Stimulated activated CD8-positive, alpha-beta memory T cell treated with anti-CD3 and anti-CD28 coated beads, Interleukin-4, amount 100 ng/mL, for 24 hours (primary cell): Measurements from ENCODE around the gene NTSR1.

Source experiments
- DNase-seq: peaks from one replicate; pipeline ENCODE4 v3.0.0-alpha.2; 2020; ENCODE audit warnings: low read depth

Gene NTSR1

DNA sequence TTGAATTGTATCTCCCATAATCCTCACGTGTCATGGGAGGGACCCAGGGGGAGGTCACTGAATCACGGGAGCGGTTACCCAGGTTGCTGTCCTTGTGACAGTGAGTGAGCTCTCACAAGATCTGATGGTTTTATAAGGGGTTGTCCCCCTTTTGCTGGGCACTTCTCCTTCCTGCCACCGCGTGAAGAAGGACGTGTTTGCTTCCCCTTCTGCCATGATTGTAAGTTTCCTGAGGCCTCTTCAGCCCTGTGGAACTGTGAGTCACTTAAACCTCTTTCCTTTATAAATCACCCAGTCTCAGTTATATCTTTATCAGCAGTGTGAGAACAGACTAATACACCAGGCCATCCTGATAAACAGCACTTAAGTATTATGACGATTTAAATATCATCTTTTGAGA, 78.7 kb downstream of the NTSR1 start:
- no peak for DNase-seq

- no peak for DNase-seq
These were observed 79.2 kb downstream of the NTSR1 start for GRCh38 chr20:62787866-62788265.

GRCh38 chr20:62788607-62789006, 80.0 kb downstream of the NTSR1 start:
- DNase-seq, result no peak

GRCh38 chr20:62790075-62790474, 81.4 kb downstream of the NTSR1 start:
- DNase-seq, result no peak

DNA sequence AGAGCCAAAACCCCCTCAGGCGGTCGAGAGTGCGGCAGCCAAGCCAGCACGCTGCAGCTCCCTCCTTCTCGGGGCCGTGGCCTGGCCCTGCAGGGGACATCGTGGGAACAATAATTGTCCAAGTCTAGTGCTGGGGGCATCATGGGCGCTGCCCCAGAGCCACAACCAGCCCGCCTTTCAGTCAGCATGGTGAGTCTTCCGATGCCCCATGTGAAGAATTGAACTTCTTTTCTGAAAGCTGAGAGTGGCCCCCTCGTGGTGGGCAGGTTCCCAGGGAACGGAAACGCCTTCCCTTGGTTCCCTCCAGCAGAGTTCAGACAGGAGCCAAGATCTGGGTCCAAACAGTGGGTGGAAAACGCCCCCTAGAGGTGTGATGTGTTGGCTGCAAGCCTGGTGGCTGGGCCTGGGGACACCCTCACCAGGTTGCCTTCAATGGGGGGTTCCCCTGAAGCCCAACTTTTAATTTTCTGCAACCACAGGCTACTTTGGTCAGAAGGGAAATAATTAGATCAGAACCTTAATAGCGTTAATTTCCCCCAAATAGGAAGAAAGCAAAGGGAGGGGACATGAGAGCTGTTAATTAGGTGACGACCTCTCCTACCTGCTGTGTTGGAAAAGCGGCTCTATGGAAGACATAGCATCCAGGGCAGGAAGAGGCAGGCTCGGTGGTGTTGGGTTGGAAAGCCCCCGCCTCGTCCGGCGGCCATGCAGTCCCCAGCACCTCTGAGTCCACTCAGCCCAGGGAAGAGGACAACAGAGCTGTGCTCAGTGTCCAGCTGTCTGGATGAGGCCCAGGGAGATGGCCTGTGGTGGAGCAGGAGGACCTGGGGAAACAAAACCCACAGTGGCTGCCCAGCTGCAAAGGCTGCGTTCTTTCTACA, 82.9 kb downstream of the NTSR1 start:
- peak; percentile 53 for DNase-seq

GRCh38 chr20:62792182-62792939, 83.7 kb downstream of the NTSR1 start:
- no peak for DNase-seq

DNA sequence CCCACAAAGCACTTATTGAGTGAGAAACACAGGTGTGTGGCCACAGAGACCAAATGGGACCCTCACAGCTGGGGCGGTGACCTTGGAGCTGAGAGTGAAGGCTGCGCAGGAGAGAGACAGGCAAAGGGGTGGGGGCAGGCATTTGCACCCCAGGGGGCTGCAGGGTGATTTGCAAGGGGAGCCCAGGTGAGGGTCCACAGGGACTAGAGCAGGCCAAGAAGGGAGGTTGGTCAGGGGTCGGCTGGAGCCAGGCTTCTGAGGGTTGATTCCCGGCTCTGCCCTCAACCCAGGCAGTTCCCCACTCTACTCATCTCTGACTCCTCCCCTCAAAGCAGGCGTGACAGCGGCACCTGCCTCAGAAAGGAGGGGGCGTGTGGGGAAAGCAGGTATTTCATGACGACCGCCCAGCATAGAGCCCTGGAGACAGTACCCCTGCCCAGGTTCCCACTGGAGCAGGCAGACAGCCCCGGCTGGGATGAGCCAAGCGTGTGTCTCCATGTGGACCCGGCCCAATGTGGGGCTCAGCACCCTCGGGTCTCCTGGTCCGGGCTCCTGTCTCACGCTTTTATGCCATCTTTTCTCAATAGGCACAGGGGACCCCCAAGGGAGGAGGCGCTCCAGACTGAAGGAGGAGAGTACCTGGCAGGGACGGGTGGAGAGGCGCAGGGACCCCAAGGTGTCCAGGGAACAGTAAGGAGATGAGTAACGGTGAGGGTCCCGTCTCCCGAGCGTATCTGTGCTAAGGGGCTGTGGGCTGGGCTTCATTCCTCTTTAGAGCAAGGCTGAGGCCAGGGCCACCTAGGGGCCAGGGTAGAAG, 84.5 kb downstream of the NTSR1 start:
- no peak for DNase-seq

GRCh38 chr20:62793757-62794006, 85.0 kb downstream of the NTSR1 start:
- DNase-seq, result no peak

DNA sequence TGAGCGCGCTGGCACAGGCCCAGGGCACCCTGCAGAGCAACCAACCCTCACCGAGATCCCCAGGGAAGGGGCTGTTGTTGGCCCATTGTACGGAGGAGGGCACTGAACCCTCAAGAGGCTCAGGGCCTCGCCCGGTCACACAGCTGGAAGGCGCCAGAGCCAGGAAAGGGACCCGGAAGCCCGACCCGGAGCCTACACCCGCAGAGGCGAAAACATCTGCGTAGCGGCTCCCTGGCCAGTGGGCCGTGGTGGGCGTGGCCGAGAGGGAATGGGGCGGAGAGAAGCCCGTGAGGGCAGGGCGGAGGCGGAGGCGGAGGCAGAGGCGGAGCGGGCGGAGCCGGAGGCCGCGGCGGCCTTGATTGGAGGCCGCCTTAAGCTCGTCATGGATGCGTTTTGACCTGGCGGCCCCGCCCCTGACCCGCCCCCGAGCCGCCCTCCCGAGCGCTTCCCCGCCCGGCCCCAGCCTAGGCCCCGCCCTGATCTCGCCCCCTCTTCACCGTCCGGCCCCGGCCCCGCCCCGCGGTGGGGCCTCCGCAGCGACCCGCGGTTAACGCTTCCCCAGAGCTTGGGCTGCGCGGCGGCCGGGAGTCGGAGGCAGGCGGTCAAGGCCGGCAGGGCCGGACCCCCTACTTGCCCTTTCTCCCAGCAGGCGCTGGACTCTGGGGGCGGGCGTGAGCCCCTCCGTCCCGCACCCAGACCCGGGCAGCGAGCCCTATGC, 85.5 kb downstream of the NTSR1 start:
- DNase-seq, result peak; percentile 87

GRCh38 chr20:62795023-62795761, 86.6 kb downstream of the NTSR1 start:
- DNase-seq, result peak; percentile 65

GRCh38 chr20:62796699-62797491, 88.3 kb downstream of the NTSR1 start:
- no peak for DNase-seq

DNA sequence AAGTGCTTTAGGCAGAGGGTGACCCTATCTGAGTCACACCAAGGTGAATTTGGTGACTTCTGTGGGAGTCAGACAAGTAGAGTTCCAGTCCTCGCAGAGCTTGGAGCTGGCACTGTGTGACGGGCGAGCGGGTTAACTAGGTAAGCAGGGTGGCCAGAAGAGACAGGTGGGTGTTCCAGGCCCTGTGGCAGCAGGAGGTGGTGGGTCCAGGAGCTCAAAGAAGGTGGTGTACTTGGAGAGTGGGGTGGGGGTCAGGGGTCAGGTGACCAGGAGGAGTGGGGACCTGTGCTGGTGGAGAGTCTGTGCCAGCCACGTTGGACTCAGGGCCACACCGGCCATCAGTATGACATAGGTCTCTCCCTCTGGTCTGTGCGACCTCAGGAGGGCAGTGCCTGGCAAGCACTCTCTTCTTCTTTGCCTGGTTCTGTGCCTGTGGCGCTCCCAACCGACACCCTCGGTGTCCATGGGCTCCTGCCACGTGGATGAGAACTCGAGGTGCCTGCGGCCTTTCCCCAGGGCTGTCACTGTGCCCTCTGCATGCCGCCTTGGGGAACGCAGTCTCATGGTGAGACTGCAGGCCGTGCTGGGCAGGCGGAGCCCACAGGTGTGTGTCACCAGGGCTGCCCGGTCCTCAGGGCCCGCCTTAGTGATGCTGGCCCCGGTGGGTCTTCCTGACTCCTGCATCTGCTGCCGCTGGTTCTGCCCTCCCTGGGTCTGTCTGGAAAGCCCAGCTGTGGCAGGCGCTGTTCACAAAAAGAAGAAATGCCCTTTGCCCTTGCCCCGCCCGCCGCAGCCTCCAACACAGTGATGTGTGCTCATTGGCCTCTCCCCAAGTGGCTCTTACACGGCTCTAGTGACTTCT, 89.3 kb downstream of the NTSR1 start:
- DNase-seq, result no peak

GRCh38 chr20:62799036-62799435, 90.4 kb downstream of the NTSR1 start:
- DNase-seq, result no peak

GRCh38 chr20:62799459-62799858, 90.8 kb downstream of the NTSR1 start:
- DNase-seq, result no peak

- DNase-seq, result no peak
These were observed 91.2 kb downstream of the NTSR1 start for GRCh38 chr20:62799873-62800272.

GRCh38 chr20:62800314-62801259, 92.0 kb downstream of the NTSR1 start:
- no peak for DNase-seq

- no peak for DNase-seq
These were observed 92.8 kb downstream of the NTSR1 start for GRCh38 chr20:62801284-62802010.
